HG02623 (cell line): ENCODE measurements around the gene PPP1R14C.

Experiments used
- ATAC-seq: cut with Tn5 transposase; IDR thresholded peaks from one replicate; pipeline ENCODE4 v1.9.1; 2021; ENCODE audit warnings: moderate library complexity; ENCODE audit not compliant: unreplicated experiment

The PPP1R14C gene

DNA sequence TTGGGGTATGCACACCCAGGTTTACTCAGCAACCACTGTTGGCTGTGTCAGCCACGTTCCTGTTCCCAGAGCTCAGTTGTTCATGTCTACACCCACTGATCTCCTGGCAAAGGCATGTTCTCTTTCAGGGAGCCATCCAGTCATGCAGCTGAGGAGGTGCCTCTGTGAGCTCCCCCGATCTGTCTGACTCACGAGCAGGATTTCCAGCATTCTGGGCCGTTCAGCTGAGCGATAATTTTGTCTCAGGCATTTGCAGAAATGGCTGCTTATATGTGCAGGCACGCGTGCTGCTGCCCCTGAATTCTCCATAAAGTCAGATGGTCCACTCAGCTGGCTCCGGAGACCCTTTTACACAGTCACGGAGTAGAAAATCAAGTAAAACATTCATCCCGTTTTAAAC lies 147.6 kb downstream of the PPP1R14C start:
- no peak for ATAC-seq

GRCh38 chr6:150291968-150292710 lies 149.3 kb downstream of the PPP1R14C start:
- no peak for ATAC-seq

DNA sequence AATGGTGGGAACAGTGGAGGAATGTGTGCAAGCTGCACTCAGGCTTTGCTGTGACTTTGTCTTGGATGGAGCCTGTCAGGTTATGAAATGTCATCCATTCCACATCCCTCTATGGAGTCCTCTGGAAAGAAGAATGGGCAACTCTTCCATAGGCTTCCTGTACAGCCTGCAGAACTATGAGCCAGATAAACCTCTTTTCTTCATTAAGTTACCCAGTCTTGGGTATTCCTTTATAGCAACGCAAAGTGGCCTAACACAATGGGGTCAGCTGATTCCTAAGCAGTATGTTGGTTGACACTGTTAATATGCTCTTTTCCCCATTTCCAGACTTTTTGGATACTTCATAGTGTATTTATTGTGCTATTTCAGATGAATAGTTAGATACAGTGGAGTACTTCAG lies 150.2 kb downstream of the PPP1R14C start:
- no peak for ATAC-seq

DNA sequence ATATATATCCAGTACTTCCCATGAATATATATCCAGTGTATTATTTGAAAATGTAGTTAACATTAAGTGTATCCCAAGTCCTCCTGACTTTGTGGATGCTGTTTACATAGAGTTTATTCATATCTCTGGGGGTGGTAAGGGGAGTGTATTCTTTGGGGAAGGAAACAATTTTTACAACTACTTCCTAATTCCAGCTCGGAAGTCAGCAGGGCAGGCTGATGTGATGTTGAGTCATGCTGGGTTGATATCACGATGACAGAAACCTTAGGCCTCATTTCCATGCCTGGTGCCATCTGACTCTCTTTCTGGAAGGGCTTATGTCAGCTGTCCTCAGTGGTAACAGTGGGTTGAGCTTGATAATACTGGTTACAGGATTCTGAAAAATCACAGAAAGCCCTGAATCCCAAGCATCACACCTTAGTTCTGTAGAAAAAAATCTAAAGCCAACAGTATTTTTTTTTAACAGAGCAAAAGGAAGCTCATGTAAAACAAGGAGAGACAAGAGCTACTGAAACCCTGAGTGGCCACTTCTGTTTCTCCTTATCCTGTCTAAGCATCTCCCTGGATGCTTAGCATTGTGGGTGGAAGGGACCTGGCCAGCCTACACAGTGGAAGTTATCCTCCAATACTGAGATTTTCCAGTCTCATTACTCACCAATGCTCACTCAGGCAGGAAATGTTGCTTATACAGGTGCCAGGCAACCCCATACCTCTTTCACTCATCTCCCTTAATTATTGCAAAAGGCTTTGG lies 150.8 kb downstream of the PPP1R14C start:
- ATAC-seq, result no peak

GRCh38 chr6:150296890-150297289 lies 154.0 kb downstream of the PPP1R14C start:
- no peak for ATAC-seq

DNA sequence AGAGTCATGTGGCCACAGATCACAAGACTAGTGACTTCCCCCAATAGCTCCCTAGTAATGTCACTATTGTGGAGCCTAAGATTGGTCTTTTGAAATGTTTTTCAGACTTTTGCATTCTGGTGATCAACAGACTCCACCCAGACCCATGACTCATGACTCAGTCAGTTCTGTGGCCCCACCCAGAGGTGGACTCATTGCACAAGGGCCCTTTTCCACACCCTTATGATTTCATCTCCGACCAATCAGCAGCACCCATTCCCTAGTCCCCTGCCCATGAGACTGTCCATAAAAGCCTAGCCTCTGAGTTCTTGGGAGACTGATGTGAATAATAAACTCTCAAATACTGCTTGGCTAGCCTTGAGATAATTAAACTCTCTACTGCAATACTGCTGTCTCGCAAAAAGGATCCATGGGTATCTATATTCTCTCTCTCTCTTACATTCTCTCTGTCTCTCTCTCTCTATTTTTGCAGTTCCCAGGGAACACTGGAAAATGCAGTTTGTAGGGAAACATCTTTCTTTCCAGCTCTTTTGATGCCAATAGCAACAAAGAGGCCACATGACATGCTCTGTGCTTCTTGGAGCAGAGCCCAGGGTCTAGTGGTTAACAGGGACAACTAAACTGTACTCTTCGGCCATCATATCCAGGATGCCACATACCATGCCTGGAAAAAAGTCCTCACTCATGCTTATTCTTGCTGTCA lies 154.6 kb downstream of the PPP1R14C start:
- no peak for ATAC-seq

GRCh38 chr6:150298030-150298380 lies 155.2 kb downstream of the PPP1R14C start:
- ATAC-seq, result no peak

DNA sequence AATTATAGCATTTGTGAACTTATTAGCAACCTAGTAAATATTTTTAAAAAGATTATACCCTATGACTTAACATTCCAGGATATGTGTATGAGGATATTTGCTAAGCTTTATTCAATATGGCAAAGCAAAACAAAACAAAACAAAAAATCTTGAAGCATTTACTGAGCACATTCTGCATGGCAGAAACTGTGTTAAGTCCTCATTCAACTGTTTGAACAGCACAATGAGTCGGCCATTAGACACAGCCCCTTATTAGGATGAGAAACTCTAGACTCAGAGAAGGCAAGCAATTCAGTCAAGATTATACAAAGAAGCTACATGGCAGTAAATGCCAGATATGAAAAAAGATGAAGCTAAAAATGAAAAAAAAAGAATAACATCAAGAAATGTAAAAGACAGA lies 155.8 kb downstream of the PPP1R14C start:
- no peak for ATAC-seq
